Stimulated activated CD4-positive, alpha-beta T cell treated with anti-CD3 and anti-CD28 coated beads, Interleukin-4, amount 100 ng/mL, for 1 hour (primary cell): ENCODE data around the gene UBE2G1.

ENCODE experiments used
- DNase-seq: peaks from one replicate; pipeline ENCODE4 v3.0.0-alpha.2; 2020

UBE2G1 gene

GRCh38 chr17:4333041-4333440, 33.4 kb downstream of the UBE2G1 start:
- DNase-seq: no peak

GRCh38 chr17:4332296-4332970, 34.0 kb downstream of the UBE2G1 start:
- DNase-seq: no peak

GRCh38 chr17:4331614-4332013, 34.9 kb downstream of the UBE2G1 start:
- DNase-seq: no peak

- DNase-seq: no peak
These were observed 36.6 kb downstream of the UBE2G1 start for GRCh38 chr17:4329838-4330237.

GRCh38 chr17:4327606-4328005, 38.9 kb downstream of the UBE2G1 start:
- no peak for DNase-seq

GRCh38 chr17:4326608-4327007, 39.9 kb downstream of the UBE2G1 start:
- DNase-seq: no peak

GRCh38 chr17:4326112-4326511, 40.4 kb downstream of the UBE2G1 start:
- DNase-seq: no peak

GRCh38 chr17:4324463-4324862, 42.0 kb downstream of the UBE2G1 start:
- DNase-seq: no peak

- DNase-seq: no peak
These were observed 47.3 kb downstream of the UBE2G1 start for GRCh38 chr17:4319221-4319620.

- no peak for DNase-seq
These were observed 47.9 kb downstream of the UBE2G1 start for GRCh38 chr17:4318596-4318995.

GRCh38 chr17:4318186-4318585, 48.3 kb downstream of the UBE2G1 start:
- no peak for DNase-seq

GRCh38 chr17:4317610-4318009, 48.9 kb downstream of the UBE2G1 start:
- no peak for DNase-seq

GRCh38 chr17:4316648-4317047, 49.8 kb downstream of the UBE2G1 start:
- DNase-seq: no peak

GRCh38 chr17:4314618-4315017, 51.9 kb downstream of the UBE2G1 start:
- DNase-seq: no peak

GRCh38 chr17:4314179-4314578, 52.3 kb downstream of the UBE2G1 start:
- no peak for DNase-seq

- no peak for DNase-seq
These were observed 53.0 kb downstream of the UBE2G1 start for GRCh38 chr17:4313221-4314114.

GRCh38 chr17:4310354-4311060, 56.0 kb downstream of the UBE2G1 start:
- no peak for DNase-seq

- no peak for DNase-seq
These were observed 56.6 kb downstream of the UBE2G1 start for GRCh38 chr17:4309897-4310296.

- no peak for DNase-seq
These were observed 59.1 kb downstream of the UBE2G1 start for GRCh38 chr17:4307179-4307930.

- DNase-seq: no peak
These were observed 61.3 kb downstream of the UBE2G1 start for GRCh38 chr17:4305224-4305623.

- DNase-seq: peak; percentile 26
These were observed 62.0 kb downstream of the UBE2G1 start for GRCh38 chr17:4304417-4305027.

GRCh38 chr17:4301066-4301465, 65.4 kb downstream of the UBE2G1 start:
- DNase-seq: no peak
